ENCODE data around the gene EEPD1. TPM values are rescaled to one million over a fixed set of nuclear protein-coding genes. Genes with fewer than 3 reads are reported as not detected.

EEPD1 gene
- polyA plus RNA-seq, 1 of the 3 experiments (the other 2 are of a cell fraction) = 5.0 TPM

DNA sequence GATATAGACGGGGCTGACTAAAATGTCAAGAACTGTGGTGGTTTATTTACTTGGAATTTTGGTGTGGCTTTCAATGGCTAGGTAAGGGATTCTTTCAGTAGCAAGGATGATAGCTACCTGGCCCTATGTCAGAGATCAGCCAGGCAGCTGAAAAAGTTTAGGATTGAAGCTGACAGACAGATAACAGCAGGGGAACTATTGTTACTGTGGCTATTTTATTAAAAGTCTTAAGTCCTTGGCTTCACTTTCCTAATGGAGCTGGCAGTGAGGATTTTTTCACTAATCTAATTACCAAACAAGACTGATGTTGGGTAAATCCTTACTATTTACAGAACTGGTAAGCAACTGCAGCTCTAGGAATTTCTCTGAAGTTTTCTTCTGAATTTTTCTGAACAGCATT is 164.2 kb downstream of the EEPD1 start:
- H3K4me3 ChIP-seq (ENCODE audit: low read depth in 2 of 2, low read length in 1 of 2) = no peak overlapping the region
- no peaks in the 10 kb centered on the region for H3K36me3 ChIP-seq (replicated peaks in 1 of 2; ENCODE audit: control insufficient read depth in 1 of 2, insufficient read depth in 2 of 2, low read length in 1 of 2)
- no peaks in the 10 kb centered on the region for H3K27me3 ChIP-seq (ENCODE audit: insufficient read depth)
- 89% methylated on average over 1 of the region's 1 CpG for WGBS (ENCODE audit: low lambda C conversion rate)
- peaks cover 0 to 10% of the 10 kb centered on the region in 2 experiments; a peak in 1 of 4 replicates for H3K4me1 ChIP-seq (ENCODE audit: control insufficient read depth in 1 of 2, insufficient read depth in 2 of 2, low read depth in 1 of 2, low read length in 1 of 2)
- no peaks in the 10 kb centered on the region for H3K9me2 ChIP-seq
- H3K9me3 ChIP-seq = no peaks in the 10 kb centered on the region
- no peak overlapping the region for H3K27ac ChIP-seq (ENCODE audit: low read depth in 2 of 2, low read length in 1 of 2)
- H4K20me1 ChIP-seq (ENCODE audit: insufficient read depth) = no peaks in the 10 kb centered on the region
- no peak for DNase-seq
- no peaks in the 10 kb centered on the region for H3F3A ChIP-seq (replicated peaks; ENCODE audit: insufficient read depth)
- ChIA-PET CTCF (interaction anchor here (0.8 to 9.7 kb wide), 13 partner anchors 9 to 401 kb away, joined by 3 to 265 read pairs (median 11); a partner anchor contains a TSS), POLR2A (no interaction called here)
- no peaks in the 10 kb centered on the region for H3K79me2 ChIP-seq (ENCODE audit: insufficient read depth)
- no peak overlapping the region for H3K4me2 ChIP-seq
- no peak overlapping the region for H2AFZ ChIP-seq (ENCODE audit: low read depth)
- H3K9ac ChIP-seq = no peak overlapping the region
- TF ChIP-seq EP300 (IDR thresholded peaks at IDR 0.05; ENCODE audit: borderline replicate concordance in 1 of 2, low read depth in 1 of 2, low read length in 1 of 2) (no peak), MXI1 (IDR thresholded peaks at IDR 0.05; ENCODE audit: low read depth, low read length) (no peak), CHD2 (IDR thresholded peaks at IDR 0.05; ENCODE audit: low read length, partially characterized antibody) (no peak), NFIC (IDR thresholded peaks at IDR 0.05; ENCODE audit: borderline replicate concordance) (no peak), EZH2phosphoT487 (IDR thresholded peaks at IDR 0.05; ENCODE audit: borderline replicate concordance, low read depth) (no peak), CTCF (IDR thresholded peaks at IDR 0.05) (no peak), FOSL2 (IDR thresholded peaks at IDR 0.05; ENCODE audit: borderline replicate concordance, low read depth) (no peak)
- TF ChIP-seq, protein P1, sequence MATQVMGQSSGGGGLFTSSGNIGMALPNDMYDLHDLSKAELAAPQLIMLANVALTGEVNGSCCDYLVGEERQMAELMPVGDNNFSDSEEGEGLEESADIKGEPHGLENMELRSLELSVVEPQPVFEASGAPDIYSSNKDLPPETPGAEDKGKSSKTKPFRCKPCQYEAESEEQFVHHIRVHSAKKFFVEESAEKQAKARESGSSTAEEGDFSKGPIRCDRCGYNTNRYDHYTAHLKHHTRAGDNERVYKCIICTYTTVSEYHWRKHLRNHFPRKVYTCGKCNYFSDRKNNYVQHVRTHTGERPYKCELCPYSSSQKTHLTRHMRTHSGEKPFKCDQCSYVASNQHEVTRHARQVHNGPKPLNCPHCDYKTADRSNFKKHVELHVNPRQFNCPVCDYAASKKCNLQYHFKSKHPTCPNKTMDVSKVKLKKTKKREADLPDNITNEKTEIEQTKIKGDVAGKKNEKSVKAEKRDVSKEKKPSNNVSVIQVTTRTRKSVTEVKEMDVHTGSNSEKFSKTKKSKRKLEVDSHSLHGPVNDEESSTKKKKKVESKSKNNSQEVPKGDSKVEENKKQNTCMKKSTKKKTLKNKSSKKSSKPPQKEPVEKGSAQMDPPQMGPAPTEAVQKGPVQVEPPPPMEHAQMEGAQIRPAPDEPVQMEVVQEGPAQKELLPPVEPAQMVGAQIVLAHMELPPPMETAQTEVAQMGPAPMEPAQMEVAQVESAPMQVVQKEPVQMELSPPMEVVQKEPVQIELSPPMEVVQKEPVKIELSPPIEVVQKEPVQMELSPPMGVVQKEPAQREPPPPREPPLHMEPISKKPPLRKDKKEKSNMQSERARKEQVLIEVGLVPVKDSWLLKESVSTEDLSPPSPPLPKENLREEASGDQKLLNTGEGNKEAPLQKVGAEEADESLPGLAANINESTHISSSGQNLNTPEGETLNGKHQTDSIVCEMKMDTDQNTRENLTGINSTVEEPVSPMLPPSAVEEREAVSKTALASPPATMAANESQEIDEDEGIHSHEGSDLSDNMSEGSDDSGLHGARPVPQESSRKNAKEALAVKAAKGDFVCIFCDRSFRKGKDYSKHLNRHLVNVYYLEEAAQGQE (IDR thresholded peaks at IDR 0.05; ENCODE audit: low read depth, low read length) = no peak
- TF ChIP-seq, protein P2, sequence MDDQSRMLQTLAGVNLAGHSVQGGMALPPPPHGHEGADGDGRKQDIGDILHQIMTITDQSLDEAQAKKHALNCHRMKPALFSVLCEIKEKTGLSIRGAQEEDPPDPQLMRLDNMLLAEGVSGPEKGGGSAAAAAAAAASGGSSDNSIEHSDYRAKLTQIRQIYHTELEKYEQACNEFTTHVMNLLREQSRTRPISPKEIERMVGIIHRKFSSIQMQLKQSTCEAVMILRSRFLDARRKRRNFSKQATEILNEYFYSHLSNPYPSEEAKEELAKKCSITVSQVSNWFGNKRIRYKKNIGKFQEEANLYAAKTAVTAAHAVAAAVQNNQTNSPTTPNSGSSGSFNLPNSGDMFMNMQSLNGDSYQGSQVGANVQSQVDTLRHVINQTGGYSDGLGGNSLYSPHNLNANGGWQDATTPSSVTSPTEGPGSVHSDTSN (IDR thresholded peaks at IDR 0.05) = no peak
- TF ChIP-seq, protein P3, sequence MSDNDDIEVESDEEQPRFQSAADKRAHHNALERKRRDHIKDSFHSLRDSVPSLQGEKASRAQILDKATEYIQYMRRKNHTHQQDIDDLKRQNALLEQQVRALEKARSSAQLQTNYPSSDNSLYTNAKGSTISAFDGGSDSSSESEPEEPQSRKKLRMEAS (IDR thresholded peaks at IDR 0.05; ENCODE audit: low read depth) = no peak

All from SK-N-SH (cell line).